Hematopoietic multipotent progenitor cell treated with erythropoietin and hydrocortisone succinate and interleukin-3 and kit ligand, for 6 days (in vitro differentiated cells): ENCODE results near the gene ZNF23.

Source experiments
- DNase-seq: peaks from one replicate; pipeline ENCODE4 v3.0.0-alpha.2; 2015

The ZNF23 gene

GRCh38 chr16:71467810-71468209, 5.8 kb upstream of the ZNF23 start:
- DNase-seq = peak; percentile 85

GRCh38 chr16:71464231-71464630, 2.2 kb upstream of the ZNF23 start:
- no peak for DNase-seq

- peak; percentile 40 for DNase-seq
Measured at GRCh38 chr16:71460941-71461340, 1.1 kb downstream of the ZNF23 start.

- DNase-seq = no peak
Measured at GRCh38 chr16:71460236-71460635, 1.8 kb downstream of the ZNF23 start.

GRCh38 chr16:71459510-71459909, 2.5 kb downstream of the ZNF23 start:
- no peak for DNase-seq

GRCh38 chr16:71456801-71457200, 5.2 kb downstream of the ZNF23 start:
- no peak for DNase-seq

- DNase-seq = no peak
Measured at GRCh38 chr16:71453036-71453435, 9.0 kb downstream of the ZNF23 start.

GRCh38 chr16:71449020-71449419, 13.0 kb downstream of the ZNF23 start:
- DNase-seq = no peak

GRCh38 chr16:71448274-71448866, 13.7 kb downstream of the ZNF23 start:
- DNase-seq = no peak

- no peak for DNase-seq
Measured at GRCh38 chr16:71443714-71444113, 18.3 kb downstream of the ZNF23 start.

- DNase-seq = no peak
Measured at GRCh38 chr16:71442051-71442440, 20.0 kb downstream of the ZNF23 start, which contains the start of gene TLE7. TLE7 (minus strand) TSS chr16:71442054; CDS start chr16:71433324, 8,730 bp downstream.

GRCh38 chr16:71441348-71442050, 20.5 kb downstream of the ZNF23 start:
- no peak for DNase-seq

- peak; percentile 32 for DNase-seq
Measured at GRCh38 chr16:71440669-71441347, 21.2 kb downstream of the ZNF23 start.

GRCh38 chr16:71439523-71439922, 22.5 kb downstream of the ZNF23 start:
- no peak for DNase-seq

GRCh38 chr16:71436473-71436872, 25.6 kb downstream of the ZNF23 start:
- no peak for DNase-seq

- DNase-seq = no peak
Measured at GRCh38 chr16:71432906-71433305, 29.1 kb downstream of the ZNF23 start.

- DNase-seq = no peak
Measured at GRCh38 chr16:71431991-71432390, 30.1 kb downstream of the ZNF23 start.

- no peak for DNase-seq
Measured at GRCh38 chr16:71431176-71431575, 30.9 kb downstream of the ZNF23 start.

GRCh38 chr16:71430744-71431143, 31.3 kb downstream of the ZNF23 start:
- DNase-seq = peak; percentile 79

GRCh38 chr16:71429581-71429980, 32.5 kb downstream of the ZNF23 start:
- DNase-seq = no peak

- DNase-seq = no peak
Measured at GRCh38 chr16:71428883-71429282, 33.2 kb downstream of the ZNF23 start.

GRCh38 chr16:71428385-71428784, 33.7 kb downstream of the ZNF23 start:
- DNase-seq = no peak

GRCh38 chr16:71426880-71427615, 35.0 kb downstream of the ZNF23 start:
- no peak for DNase-seq
